HG02798 (cell line): Measurements from ENCODE around the gene KIAA1217.
A peak's percentile ranks its signal among the peaks of the same experiment; 100 is the strongest.
"Not testable (repeated sequence)": the region's sequence is repeated elsewhere in the genome, so short reads cannot be mapped to it uniquely, and the experiment has no call there.

Source experiments
- ATAC-seq: cut with Tn5 transposase; IDR thresholded peaks from one replicate; pipeline ENCODE4 v1.9.1; 2021; ENCODE audit warnings: mild to moderate bottlenecking; ENCODE audit not compliant: unreplicated experiment, poor library complexity

KIAA1217 gene

GRCh38 chr10:24481241-24481640 lies 272.3 kb downstream of the KIAA1217 start:
- no peak for ATAC-seq

- ATAC-seq, result not testable (repeated sequence)
Measured at GRCh38 chr10:24482713-24483112, 273.8 kb downstream of the KIAA1217 start.

GRCh38 chr10:24483701-24484100 lies 274.8 kb downstream of the KIAA1217 start:
- ATAC-seq, result peak; percentile 89

GRCh38 chr10:24484771-24485170 lies 275.8 kb downstream of the KIAA1217 start:
- no peak for ATAC-seq

- no peak for ATAC-seq
Measured at GRCh38 chr10:24485304-24485703, 276.4 kb downstream of the KIAA1217 start.

GRCh38 chr10:24488631-24489030 lies 279.7 kb downstream of the KIAA1217 start:
- ATAC-seq, result no peak

- ATAC-seq, result no peak
Measured at GRCh38 chr10:24493165-24493564, 284.2 kb downstream of the KIAA1217 start.

GRCh38 chr10:24494236-24494635 lies 285.3 kb downstream of the KIAA1217 start:
- no peak for ATAC-seq

- no peak for ATAC-seq
Measured at GRCh38 chr10:24494777-24495176, 285.8 kb downstream of the KIAA1217 start.

- ATAC-seq, result no peak
Measured at GRCh38 chr10:24495666-24496460, 286.9 kb downstream of the KIAA1217 start.

GRCh38 chr10:24496906-24497305 lies 288.0 kb downstream of the KIAA1217 start:
- ATAC-seq, result no peak

GRCh38 chr10:24501056-24501711 lies 292.2 kb downstream of the KIAA1217 start:
- ATAC-seq, result no peak

GRCh38 chr10:24502006-24502405 lies 293.1 kb downstream of the KIAA1217 start:
- ATAC-seq, result no peak

- ATAC-seq, result no peak
Measured at GRCh38 chr10:24502801-24503460, 294.0 kb downstream of the KIAA1217 start.

- peak; percentile 76 for ATAC-seq
Measured at GRCh38 chr10:24503461-24504320, 294.8 kb downstream of the KIAA1217 start.

GRCh38 chr10:24505759-24506158 lies 296.8 kb downstream of the KIAA1217 start:
- ATAC-seq, result no peak

GRCh38 chr10:24513155-24513554 lies 304.2 kb downstream of the KIAA1217 start:
- ATAC-seq, result no peak

- ATAC-seq, result no peak
Measured at GRCh38 chr10:24515481-24515880, 306.5 kb downstream of the KIAA1217 start.

- no peak for ATAC-seq
Measured at GRCh38 chr10:24518411-24518810, 309.5 kb downstream of the KIAA1217 start.

GRCh38 chr10:24518981-24519597 lies 310.2 kb downstream of the KIAA1217 start:
- no peak for ATAC-seq
